IMR-90 (cell line): Measurements from ENCODE around the gene PITPNM2.

Source experiments
- BHLHE40 ChIP-seq: fragments of 150-350 bp; IDR thresholded peaks from 2 replicates; pipeline ENCODE4 v1.6.1; 2016; ENCODE audit warnings: mild to moderate bottlenecking, low read depth, low read length
- CEBPB ChIP-seq: IDR thresholded peaks from 2 replicates; pipeline ENCODE4 v1.6.1; 2012; ENCODE audit warnings: low read depth, low read length, improper control_type of control experiment
- CTCF ChIP-seq: conservative IDR thresholded peaks from 2 replicates; pipeline ENCODE4 v1.5.1; 2012; ENCODE audit warnings: mild to moderate bottlenecking, low read depth, low read length, improper control_type of control experiment
- ELK1 ChIP-seq: fragments of 150-350 bp; IDR thresholded peaks from 2 replicates; pipeline ENCODE4 v1.6.1; 2016; ENCODE audit warnings: low read depth, mild to moderate bottlenecking, low read length, moderate library complexity, borderline replicate concordance
- FOS ChIP-seq: fragments of 150-350 bp; IDR thresholded peaks from 2 replicates; pipeline ENCODE4 v1.6.1; 2016; ENCODE audit warnings: low read depth, low read length
- MAFK ChIP-seq: IDR thresholded peaks from 2 replicates; pipeline ENCODE4 v1.6.1; 2012; ENCODE audit warnings: low read depth, low read length, improper control_type of control experiment
- MAZ ChIP-seq: IDR thresholded peaks from 2 replicates; pipeline ENCODE4 v1.6.1; 2012; ENCODE audit warnings: low read depth, mild to moderate bottlenecking, low read length, improper control_type of control experiment, moderate library complexity, borderline replicate concordance
- MXI1 ChIP-seq: IDR thresholded peaks from 2 replicates; pipeline ENCODE4 v1.6.1; 2012; ENCODE audit warnings: low read depth, mild to moderate bottlenecking, low read length, moderate library complexity, borderline replicate concordance
- POLR2A ChIP-seq: IDR thresholded peaks from 2 replicates; pipeline ENCODE4 v1.6.1; 2012; ENCODE audit warnings: mild to moderate bottlenecking, low read depth, low read length
- RAD21 ChIP-seq: IDR thresholded peaks from 2 replicates; pipeline ENCODE4 v1.6.1; 2012; ENCODE audit warnings: low read length, improper control_type of control experiment
- RFX5 ChIP-seq: IDR thresholded peaks from 2 replicates; pipeline ENCODE4 v1.8.0; 2012; ENCODE audit warnings: low read depth, mild to moderate bottlenecking, low read length, moderate library complexity
- SMC3 ChIP-seq: fragments of 150-350 bp; IDR thresholded peaks from 2 replicates; pipeline ENCODE4 v1.6.1; 2016; ENCODE audit warnings: low read depth, mild to moderate bottlenecking, antibody characterized with exemption, low read length, moderate library complexity
- USF2 ChIP-seq: fragments of 150-350 bp; IDR thresholded peaks from 2 replicates; pipeline ENCODE4 v1.6.1; 2017; ENCODE audit warnings: mild to moderate bottlenecking, antibody characterized with exemption, low read length, low read depth

DNA sequence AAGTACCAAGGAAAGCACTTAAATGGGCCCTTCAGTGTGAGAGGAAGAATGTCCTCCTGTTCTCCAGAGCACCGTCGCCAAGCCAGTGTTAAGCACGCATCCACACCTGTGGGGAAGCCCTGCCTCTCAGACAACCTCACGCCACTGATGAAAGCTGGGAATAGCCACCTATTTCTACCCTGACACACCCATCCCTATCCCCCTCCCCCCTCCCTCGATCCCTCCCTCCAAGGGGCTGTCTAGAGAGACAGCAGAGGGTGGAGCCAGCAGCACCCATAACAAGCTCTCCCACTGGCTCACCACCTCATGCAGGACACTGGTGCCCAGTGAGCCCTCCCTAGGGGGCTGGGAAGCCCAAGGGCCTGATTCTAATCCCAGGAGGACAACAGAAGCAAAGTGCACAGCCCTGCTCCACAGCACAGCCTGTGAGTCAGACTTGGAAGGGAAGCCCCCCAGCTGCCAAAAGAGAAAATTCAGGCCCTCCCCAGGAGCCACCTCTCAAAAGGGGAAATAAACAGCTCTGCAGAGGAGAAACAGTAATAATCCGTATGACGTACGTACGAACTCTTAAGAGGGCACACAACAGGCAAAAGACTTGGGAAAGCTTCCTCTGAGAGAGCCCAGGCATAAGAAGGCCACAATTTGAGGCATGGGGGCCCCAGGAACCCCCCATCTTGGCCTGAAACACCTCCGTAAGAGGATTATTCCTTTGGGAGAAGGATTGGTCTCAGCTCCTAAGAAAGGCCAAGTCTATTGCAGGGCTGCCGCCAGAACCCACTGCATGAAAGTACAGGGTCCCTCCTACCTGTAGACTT is 7.8 kb downstream of the PITPNM2 start:
- no peak for TF ChIP-seq CTCF
- TF ChIP-seq RAD21 = no peak
- TF ChIP-seq RFX5 = no peak
- no peak for TF ChIP-seq MXI1
- TF ChIP-seq ELK1 = no peak
- no peak for TF ChIP-seq SMC3
- TF ChIP-seq POLR2A = no peak
- TF ChIP-seq FOS = no peak
- TF ChIP-seq MAZ = no peak
- no peak for TF ChIP-seq CEBPB
- TF ChIP-seq MAFK = no peak
- TF ChIP-seq BHLHE40 = no peak
- TF ChIP-seq USF2 = no peak
